ENCODE measurements around the gene CNTNAP3.
"Not testable (repeated sequence)": the region's sequence is repeated elsewhere in the genome, so short reads cannot be mapped to it uniquely, and the experiment has no call there.

The CNTNAP3 gene

DNA sequence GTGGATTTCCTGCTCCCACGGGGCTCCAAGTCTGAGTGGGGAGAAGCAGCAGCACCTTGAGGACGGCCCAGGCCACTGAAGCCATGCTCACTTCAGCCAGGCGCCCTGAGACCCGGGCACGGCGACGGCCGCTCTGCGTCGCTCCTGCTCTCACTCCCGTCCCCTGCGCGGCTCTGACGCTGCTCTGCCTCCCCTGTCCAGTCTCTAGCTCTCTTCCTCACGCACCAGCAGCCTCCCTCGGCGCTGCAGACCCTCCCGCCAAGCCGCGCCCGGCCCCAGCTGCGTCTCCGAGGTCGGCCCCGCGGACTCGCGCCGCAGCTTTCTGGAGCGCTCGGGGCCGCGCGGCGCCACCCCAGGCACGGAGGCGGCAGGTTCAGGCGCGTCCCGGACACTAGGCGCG is at the start of gene CNTNAP3:
Gene CNTNAP3 (minus strand): TSS at position 188 of the 400 bp plus-strand sequence. CDS start 103 bp downstream, at position 85.
- not testable (repeated sequence) for DNase-seq (ENCODE audit: low read depth in 2 of 2)

DNA sequence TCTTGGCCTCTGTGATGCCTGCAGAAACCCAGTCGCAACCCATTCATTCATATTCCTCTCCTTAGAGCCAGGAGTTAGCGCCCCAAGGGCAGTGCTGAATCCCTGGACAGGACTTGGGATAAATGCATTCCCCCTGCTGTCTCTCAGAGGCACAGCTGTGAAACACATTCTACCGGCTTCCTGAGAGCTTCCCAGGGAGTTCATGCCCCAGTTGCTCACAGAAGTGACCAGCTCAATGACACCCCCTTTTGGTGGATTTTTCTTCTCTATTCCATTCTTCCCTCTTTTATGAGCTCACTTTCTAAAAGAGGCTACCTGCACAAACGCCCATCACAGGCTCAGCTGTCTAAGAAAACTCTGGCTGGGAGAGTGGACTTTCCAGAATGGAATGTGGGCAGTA is 8.0 kb downstream of the CNTNAP3 start:
- DNase-seq (ENCODE audit: low read depth in 2 of 2) = not testable (repeated sequence)

DNA sequence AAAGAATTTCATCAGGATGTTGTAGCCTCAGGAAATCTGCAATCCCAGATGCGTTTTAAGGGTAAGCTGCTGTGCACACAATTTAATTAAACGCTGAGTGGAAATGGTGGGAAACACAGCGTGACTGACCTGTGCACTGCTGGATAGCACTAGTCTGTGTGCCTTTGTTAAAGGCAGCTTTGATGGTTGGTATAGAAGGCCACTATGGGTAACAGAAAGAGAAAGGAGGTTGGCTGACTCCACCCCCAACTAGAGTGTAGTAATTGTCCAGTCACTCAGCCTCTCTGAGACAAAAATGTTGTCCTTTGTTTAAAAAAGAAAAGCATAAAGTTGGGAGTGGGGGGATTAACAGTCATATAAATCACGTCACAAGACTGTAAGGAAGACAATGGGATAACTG is 45.5 kb downstream of the CNTNAP3 start:
- DNase-seq (ENCODE audit: low read depth in 2 of 2) = not testable (repeated sequence)

DNA sequence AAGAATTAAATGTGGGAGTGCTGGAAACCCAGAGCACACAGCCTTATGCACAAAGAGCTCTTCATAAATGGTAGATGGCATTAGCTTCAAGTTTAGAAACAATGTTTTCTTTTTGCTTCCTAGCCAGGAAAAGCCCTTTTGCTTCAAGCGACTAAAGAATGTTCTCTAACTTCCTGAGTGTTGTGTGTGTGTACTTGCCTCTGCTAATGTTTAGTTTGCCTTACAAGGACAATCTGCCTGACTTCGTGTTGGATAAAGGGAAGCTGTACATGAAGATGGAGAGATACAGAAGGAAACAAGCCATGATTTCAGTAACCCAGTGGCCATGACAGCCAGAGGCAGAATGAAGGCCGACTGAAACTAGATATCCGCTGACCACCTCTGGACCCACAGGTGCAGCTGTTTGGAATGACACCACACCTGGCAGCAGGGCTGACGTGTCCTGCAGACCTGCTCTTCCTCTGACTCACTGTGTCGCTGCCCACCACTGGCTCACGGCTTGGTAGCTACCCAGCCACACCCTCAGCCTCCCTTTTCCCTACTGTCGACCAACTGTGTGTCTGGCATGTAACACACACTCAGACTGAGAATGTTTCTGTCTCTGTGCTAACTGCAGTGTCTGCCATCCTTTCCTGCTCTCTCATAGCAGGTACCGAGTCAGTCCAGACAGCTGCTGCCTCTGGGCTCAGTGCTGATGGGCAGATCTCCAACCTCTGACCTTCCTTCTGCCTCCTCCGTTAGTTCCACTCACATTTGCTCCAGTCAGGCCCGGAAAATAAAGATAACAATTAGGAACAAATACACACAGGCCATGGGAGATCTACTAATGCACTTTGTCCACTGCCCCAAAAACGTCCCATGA is 55.6 kb downstream of the CNTNAP3 start:
- not testable (repeated sequence) for DNase-seq (ENCODE audit: low read depth in 2 of 2)

DNA sequence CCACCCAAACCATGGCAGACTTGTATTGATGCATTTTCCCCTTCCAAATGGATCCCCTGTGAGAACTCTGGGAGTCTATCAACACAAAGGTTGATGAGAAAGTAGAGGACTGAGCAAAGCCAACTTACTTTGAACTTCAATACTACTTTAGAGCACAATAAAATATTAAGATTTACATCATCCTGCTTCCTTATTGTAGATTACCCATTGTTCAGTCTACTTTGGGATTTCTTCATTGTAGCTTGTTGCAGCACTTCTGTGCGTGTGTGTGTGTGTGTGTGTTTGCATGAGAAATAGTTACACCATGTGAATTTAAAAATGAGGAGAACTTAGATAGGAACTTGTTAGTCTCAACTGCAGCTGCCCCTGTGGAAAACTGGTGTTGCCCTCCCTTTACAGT is 72.0 kb downstream of the CNTNAP3 start:
- not testable (repeated sequence) for DNase-seq (ENCODE audit: low read depth in 2 of 2)

DNA sequence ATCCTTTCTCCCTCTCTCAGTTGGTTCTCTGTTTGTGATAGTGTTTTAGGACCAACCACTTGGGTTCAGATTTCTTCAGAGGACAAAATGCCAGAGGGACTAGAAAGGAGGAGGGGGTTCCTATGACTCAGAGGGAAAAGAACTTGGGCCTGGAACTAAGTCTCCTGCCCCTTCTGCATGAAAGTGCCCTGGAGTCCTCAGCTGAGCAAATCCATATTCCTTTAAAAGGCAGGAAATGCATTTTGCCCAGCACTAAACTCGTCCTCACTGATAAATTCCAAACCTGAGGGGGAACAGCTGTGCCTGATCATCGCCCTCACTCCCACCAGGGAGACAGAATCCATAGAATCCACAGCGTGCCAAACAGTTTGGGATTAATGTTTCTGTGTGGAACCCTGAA is 78.2 kb downstream of the CNTNAP3 start:
- DNase-seq (ENCODE audit: low read depth in 2 of 2) = not testable (repeated sequence)

DNA sequence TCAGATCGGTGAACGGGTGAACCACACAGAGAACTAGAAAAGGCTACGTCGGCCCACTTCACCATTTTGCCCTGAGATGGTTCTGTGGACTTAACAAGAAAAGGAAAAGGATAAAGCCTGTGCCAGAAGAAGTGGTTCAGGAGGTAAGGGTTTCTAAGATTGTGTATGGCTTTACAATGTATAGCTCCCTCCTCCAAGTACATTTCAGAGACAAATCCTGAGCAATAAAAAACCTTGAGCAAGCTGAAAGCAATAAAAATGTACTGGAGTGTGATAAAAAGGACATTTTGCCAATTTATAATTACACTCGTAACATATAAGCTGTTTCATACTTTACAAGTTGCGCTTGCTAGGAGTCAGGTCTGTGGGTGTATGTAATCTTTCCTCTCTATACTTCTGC is 81.3 kb downstream of the CNTNAP3 start:
- DNase-seq (ENCODE audit: low read depth in 2 of 2) = not testable (repeated sequence)

DNA sequence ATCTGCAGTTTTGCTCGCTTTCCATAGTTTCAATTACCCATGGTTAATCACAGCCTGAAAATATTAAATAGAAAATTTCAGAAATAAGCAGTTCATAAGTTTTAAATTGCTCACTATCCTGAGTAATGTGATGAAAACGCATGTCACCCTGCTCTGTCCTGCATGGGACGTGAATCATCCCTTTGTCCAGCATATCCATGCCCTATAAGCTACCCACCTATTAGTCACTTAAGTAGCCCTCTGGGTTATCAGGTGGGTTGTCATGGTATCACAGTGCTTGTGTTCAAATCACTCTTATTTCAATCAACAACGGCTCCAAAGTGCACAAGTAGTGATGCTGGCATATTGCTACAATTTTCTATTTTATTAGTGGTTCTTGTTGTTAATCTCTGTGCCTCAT is 82.1 kb downstream of the CNTNAP3 start:
- not testable (repeated sequence) for DNase-seq (ENCODE audit: low read depth in 2 of 2)

DNA sequence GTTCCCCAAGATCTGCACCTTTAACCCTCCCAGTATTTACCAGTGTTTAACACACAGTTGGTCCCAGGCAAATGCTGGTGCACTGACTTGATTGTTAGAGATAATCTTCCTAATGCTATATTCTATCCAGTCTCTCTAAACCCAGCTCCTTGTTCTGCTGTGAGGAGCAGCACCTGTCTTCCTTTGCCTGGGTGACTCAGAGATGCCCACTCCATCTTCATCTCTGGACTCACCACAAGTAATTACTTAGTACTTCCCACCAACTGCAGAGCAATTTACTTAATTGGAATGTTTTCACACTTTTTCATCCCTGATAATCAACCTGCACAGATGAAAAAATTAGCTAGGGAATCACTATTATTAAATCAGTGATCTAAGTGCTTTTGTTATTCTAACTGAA is 87.6 kb downstream of the CNTNAP3 start:
- not testable (repeated sequence) for DNase-seq (ENCODE audit: low read depth in 2 of 2)

DNA sequence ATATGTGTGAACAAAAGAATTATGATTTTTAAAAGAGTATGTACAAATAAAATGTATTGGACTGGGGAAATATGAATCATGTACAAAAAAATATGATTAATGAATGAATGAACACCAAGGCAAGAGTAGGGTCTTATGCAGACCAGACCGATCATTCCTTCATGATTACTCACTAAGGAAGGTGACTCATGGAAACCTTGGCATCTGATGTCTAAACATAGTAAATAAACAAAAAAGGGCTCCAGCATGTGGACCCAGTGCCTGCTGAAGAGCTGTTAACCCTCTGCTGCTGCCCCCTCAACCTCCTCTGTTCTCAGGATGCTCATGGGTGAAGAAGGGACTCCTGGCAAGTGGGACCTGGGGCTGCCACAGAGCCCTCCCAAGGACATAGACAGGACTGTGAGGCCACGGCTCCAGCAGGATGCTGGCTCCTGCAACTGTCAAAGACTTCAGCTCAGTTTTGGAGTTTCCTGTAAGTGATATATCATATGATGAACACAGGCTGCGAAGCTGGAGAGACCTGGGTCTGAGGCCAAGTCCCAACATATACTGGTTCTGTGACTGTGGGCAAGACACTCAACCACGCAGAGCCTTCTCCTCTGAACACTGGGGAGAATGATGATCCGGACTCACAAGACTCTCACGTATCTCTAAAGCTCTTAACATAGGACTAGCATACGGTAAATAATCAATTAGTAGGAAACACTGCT is 89.8 kb downstream of the CNTNAP3 start:
- not testable (repeated sequence) for DNase-seq (ENCODE audit: low read depth in 2 of 2)

DNA sequence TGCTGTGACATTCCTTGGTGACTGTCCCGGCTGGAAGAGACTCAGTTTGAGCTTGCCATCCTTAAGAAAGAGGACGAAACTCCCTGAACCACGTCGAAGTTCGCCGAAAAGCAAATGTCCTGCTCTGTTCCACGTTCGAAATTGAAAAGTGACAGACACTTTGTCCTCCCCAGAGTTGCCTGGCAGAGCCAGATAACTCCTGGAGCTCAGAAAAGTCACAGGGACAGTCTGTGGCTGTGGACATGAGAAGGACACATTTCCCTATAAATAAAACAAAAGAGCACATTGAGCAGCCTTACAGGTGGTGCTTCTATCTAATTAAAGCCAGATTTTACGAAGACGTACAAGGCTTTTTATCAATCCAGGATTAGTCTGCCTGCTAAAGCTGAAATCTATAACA is 116.6 kb downstream of the CNTNAP3 start:
- not testable (repeated sequence) for DNase-seq (ENCODE audit: low read depth in 2 of 2)

DNA sequence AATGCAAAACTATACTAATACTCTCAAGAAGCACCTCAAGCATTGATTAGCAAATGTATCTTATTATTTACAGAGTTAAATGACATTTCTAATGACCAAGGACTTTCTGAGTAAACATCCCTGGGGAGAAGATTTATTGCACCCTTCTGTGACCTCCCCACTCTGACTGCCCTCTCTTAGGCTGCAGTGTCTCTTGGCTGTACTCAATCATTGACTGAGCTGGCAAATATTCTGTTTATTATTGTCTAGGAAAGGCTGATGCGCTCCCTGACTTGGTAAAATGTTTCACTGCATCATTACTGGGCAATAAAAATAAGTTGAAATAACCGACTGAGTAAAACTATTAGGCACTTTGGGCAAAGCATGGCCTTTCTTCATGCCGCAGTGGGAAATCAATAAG is 130.3 kb downstream of the CNTNAP3 start:
- DNase-seq (ENCODE audit: low read depth in 2 of 2) = not testable (repeated sequence)

DNA sequence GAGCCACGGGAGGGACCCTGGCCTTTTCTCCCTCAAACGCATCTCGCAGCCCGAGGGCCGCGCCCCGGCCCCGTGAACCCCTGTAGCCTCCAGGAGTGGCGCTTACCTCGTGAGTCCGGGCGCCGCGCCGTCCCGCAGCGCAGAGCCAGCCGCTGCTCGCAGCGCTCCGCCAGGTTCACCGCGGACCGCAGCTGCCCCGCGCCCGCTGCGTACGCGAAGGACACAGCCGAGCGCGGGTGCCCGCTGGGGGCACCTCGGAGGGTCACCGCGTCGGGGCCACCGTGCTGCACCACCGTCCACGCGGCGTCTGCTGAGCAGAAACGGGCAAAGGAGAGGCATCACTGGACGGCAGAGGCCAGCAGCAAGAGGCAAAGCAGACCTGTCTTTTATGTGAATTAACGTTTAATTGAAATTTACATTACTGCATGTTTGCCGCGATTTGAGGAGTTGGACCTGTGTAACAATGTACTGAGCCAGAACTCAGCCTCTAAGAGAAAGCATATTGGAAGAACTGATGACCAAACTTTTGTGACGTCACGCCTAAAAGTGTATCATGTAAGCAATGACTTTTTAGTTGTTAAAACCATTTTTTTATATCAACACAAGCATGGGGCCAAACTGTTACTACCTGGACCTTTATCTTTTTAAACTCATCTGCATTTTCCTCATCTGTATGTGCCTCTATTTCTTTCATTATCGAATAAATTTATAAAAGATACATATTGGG is 155.0 kb downstream of the CNTNAP3 start:
- not testable (repeated sequence) for DNase-seq (ENCODE audit: low read depth in 2 of 2)

DNA sequence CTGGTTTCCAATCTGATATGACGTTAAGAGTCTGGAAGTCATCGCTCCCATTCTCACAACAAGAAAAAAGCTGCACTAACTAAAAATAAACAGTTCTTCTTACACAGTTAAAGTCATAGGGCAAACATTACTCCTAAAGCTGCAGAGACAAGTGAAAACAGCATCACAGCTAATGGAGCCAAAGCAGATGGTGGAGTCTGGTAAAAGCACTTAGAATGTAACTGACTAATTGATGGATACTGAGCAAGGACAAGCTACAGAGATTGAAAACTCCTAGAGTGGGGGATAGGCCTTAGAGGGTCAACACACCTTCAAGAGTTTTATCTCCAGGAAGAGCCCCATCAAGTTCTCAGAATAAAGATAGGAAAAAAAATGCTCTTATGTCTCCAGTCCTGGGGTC is 166.6 kb downstream of the CNTNAP3 start:
- DNase-seq (ENCODE audit: low read depth in 2 of 2) = not testable (repeated sequence)

DNA sequence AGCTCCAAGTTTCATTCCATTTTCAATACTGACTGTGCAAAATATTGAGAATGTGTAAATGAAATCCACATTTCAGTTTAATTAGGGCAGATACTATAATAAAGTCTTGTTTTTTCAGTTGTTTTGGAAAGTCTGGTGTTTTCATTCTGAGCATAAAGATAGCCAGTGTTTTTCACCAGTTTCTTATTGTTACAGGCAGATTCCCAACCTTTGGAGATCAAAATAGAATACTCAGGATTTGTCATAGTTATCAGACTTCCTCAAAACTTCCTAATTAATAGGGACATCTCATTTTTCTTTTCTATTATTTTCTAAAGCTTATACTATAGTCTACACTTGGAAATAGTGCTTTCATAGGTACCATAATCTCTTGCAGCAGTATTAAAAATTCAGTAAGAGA is 176.2 kb downstream of the CNTNAP3 start:
- not testable (repeated sequence) for DNase-seq (ENCODE audit: low read depth in 2 of 2)

DNA sequence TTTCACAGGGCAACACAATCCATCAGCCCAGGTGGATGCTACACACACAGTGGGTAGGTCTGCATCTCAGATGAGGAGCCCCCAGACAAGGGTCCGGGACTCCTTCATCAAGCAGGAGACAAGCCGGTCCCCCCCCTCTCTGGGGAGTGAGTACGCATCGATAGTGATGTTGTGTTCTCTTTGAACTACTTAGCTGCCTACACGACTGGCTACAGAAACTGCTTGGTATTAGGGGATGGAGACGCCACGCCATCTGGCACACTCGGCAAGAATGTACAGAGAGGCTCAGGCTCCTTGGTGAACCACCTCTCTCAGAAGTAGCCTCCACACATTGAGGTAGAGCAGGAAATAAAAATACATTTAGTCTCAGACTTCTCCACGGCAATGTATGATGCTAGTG is 179.8 kb downstream of the CNTNAP3 start:
- DNase-seq (ENCODE audit: low read depth in 2 of 2) = no peak

DNA sequence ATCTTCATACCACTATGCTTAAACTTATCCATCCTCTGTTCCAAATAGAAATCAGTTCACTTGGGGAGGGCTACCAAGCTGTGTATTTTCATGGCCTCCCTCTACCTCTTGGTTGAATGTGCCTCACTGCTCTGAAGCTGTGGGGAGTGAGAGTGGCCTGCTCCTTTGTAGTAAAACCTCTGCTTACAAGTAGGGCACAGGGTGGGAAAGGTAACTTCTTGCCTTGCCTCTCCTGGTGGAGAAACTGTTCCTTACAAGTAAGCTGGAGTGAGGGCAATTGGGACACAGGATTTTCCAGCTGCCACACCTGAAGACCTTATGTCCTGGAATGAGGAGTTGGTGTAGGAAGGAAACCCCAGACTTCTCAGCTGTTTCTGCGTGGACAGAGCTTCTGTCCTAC is 190.8 kb downstream of the CNTNAP3 start:
- not testable (repeated sequence) for DNase-seq (ENCODE audit: low read depth in 2 of 2)

DNA sequence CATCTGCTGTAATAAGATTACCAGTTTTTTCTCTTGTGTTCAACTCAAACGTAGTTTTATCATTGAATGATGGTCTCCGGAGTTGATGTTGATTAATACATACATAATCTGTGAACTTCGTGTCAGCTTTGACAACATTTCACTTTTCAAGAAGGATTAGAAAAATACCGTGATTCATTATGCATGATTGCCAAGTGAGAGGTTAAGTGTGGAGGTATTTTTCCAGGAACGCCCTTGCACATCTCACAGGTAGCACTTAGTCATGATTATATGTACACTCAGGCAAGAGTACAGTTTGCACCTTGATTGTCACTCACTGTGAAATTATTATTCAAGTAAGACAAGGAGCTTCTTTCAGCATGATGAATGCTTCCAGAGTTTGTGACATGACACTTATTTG is 202.7 kb downstream of the CNTNAP3 start:
- not testable (repeated sequence) for DNase-seq (ENCODE audit: low read depth in 2 of 2)

DNA sequence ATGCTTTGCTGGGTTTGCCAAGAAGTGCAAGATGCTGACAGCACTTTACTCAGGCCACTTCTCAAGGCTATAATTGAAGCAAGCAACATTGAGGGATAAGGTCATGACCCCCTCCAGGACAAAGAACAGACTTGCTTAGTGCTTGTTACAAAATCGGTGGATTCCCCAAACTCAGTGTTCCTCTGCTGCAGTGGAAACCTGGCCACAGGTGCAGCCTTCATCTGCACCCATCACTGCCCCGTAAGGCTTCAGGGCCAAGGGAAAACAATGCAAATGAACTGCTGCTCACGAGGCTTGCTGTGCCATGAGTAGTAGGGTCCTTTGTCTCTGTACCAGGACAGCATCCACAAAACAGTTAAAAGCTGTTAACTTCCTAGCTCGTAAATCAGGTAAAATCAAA is 205.4 kb downstream of the CNTNAP3 start:
- not testable (repeated sequence) for DNase-seq (ENCODE audit: low read depth in 2 of 2)

DNA sequence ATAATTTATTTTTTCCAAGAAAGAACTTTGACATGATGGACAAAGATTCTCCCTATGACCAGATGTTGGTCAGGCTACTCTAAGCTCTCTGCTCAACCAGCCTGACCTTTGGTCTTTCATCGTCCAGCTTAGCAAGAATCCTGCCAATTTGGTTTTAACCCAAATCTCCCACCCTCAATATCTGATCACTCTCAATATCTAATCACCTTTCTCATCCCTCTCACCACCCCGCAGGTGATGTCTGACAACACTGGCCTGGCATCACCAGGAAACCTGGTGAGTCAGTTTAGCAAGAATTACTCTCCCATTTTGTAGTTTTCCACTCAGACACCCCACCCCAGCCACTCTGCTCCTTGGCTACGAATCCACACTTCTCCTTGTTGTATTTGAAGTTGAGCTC is 207.9 kb downstream of the CNTNAP3 start:
- DNase-seq (ENCODE audit: low read depth in 2 of 2) = not testable (repeated sequence)

DNA sequence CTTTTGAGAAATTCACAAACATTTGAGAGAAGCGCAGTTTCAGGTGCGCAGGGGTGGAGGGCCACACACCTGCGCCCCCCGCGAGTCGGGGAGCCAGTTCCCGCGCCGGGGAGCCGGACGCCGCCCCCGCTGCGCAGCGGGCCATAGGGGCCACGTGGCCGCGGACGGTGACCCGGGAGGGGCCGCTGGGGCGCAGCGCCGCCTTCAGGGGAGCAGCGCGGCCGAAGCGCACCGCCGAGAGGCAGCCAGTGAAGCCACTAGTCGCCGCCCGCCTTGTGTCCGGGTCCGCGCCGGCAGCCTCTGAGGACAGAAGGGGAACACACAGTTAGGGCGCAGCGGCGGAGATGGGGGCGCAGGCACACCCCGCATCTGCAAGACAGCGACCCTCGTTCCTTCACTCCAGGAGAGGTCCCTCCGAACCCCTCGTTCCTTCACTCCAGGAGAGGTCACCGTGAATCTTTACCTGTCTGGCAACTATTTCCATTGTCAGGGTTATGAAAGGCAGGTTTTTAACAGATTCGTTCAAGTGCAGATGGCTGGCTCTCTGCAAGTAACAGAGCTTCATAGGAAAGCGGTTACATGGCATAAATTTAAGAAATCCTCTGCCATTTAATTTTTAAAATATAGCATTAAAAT is 209.2 kb downstream of the CNTNAP3 start:
- not testable (repeated sequence) for DNase-seq (ENCODE audit: low read depth in 2 of 2)

DNA sequence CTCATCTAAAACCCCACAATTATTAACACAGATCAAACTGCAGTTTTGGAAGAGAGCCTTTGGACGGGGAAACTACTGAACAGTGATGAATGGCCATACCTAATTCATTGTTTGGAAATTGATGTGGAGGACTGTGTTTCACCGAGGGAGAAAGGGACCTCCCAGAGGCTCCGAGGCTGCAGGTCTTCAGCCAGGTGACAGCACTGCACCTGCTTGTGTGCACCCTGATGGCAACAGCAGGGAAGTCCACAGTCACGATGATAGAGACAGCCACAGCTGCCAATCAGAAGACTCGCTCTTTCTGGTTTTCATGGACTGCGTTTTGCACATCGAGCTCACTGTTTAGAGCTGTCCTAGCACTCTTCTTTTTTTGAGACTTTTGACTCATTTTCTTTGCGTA is 214.4 kb downstream of the CNTNAP3 start:
- DNase-seq (ENCODE audit: low read depth in 2 of 2) = not testable (repeated sequence)
